ENCODE data around the gene PRG3. TPM values are rescaled to one million over a fixed set of nuclear protein-coding genes. Genes with fewer than 3 reads are reported as not detected.

PRG3 gene
- total and polyA plus RNA-seq, 2 experiments from 2014 or later: not detected

DNA sequence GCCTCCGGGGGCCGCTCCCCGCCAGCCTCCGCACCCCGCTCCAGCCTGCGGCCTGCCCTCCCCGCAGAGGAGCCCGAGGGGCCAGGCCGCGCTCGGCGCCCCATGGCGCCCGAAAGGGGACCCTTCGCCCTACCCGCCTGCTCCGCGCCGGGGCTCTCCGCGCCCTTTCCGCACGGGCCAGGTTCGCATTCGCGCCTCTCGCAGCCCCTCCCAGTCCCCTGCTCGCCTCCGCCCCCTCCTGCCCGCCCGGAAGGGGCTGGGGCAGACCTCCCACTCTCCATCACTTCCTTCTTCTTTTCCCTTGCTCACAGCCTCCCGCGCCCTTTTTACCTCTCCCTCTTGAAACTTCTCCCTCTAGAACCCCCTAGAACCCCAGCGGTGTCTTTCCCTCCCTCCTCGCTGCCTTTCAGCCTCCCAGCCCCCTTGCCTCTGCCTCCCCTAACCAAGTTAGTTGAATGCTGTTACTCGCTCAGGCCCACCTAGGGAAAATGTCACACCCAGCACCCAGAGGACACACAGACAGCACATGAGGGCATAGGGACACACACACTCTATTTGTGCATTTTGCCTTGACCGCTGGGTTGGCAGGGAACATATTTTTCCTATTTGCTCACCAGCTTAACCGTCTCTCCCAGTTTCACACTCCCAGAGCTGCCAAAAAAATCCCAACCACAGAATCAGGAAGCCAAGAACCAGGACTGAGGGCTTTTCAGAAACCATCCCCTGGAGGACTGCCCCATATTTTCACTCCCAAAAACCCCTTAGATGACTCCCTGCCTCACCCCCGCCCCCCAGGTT, 46.2 kb upstream of the PRG3 start, which contains the start of gene SLC43A3:
Gene SLC43A3, minus strand, starts transcription at position 193 of the 798 bp plus-strand sequence. CDS start 949 bp downstream, outside the sequence.
- Histone ChIP-seq H3K4me3 (peak within 1 kb of the TSS; percentile 55), H3K27me3 (no peaks in the 10 kb centered on the region), H3K9me3 (ENCODE audit: low read depth) (no peaks in the 10 kb centered on the region), H2AFZ (peak within 1 kb of the TSS; percentile 84), H3K79me2 (no peaks in the 10 kb centered on the region), H3K4me2 (peak within 1 kb of the TSS; percentile 85), H3K9me2 (replicated peaks; ENCODE audit: insufficient read depth) (no peaks in the 10 kb centered on the region), H3K4me1 (ENCODE audit: insufficient read depth) (peaks cover 16% of the 10 kb centered on the region), H3K27ac (peak within 1 kb of the TSS; percentile 86), H3K36me3 (replicated peaks; ENCODE audit: insufficient read depth, low read depth) (no peaks in the 10 kb centered on the region), H4K20me1 (ENCODE audit: insufficient read depth, poor library complexity, severe bottlenecking) (no peaks in the 10 kb centered on the region)
- 15% methylated on average over 29 of the region's 39 CpGs for WGBS (ENCODE audit: low lambda C conversion rate, missing lambda C conversion rate)
- peak; percentile 61 for DNase-seq (ENCODE audit: low spot score)
- TF ChIP-seq EZH2 (IDR thresholded peaks at IDR 0.05; ENCODE audit: borderline replicate concordance) (no peak), EZH2phosphoT487 (IDR thresholded peaks at IDR 0.05; ENCODE audit: low read depth, severe bottlenecking, unreplicated experiment) (no peak)
- TF ChIP-seq, protein P1, sequence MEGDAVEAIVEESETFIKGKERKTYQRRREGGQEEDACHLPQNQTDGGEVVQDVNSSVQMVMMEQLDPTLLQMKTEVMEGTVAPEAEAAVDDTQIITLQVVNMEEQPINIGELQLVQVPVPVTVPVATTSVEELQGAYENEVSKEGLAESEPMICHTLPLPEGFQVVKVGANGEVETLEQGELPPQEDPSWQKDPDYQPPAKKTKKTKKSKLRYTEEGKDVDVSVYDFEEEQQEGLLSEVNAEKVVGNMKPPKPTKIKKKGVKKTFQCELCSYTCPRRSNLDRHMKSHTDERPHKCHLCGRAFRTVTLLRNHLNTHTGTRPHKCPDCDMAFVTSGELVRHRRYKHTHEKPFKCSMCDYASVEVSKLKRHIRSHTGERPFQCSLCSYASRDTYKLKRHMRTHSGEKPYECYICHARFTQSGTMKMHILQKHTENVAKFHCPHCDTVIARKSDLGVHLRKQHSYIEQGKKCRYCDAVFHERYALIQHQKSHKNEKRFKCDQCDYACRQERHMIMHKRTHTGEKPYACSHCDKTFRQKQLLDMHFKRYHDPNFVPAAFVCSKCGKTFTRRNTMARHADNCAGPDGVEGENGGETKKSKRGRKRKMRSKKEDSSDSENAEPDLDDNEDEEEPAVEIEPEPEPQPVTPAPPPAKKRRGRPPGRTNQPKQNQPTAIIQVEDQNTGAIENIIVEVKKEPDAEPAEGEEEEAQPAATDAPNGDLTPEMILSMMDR (IDR thresholded peaks at IDR 0.05; ENCODE audit: poor library complexity): no peak

DNA sequence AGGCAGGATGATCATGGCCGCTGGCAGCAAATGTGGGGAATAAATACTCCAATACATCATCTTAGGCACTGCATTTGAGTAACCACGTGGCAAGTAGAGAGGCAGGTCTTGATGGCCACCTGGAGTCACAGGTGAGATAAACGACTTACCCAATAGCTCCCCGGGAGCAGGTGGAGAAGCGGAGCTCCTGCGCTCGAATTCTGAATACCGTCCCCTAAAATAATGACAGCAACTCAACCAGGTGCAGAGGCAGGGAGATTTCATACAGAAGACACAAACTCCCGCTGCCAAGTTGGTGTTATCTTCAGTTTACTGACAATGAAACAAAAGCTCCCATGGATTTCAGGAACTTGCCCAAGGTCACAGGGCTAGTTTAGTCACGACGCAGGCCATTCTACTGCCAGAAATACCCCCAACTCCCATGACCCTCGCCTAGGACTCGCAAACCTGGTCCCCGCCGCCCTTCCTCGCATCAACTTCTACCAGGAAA, 45.5 kb upstream of the PRG3 start:
- peak overlapping the region; percentile 85 for H3K4me2 ChIP-seq
- no peaks in the 10 kb centered on the region for H3K9me2 ChIP-seq (replicated peaks; ENCODE audit: insufficient read depth)
- H2AFZ ChIP-seq: peak overlapping the region; percentile 84
- WGBS (ENCODE audit: low lambda C conversion rate, missing lambda C conversion rate): 25% methylated on average over 16 of the region's 16 CpGs
- H3K4me3 ChIP-seq: peak overlapping the region; percentile 55
- TF ChIP-seq, protein P1 (IDR thresholded peaks at IDR 0.05; ENCODE audit: poor library complexity): no peak
- no peak for TF ChIP-seq EZH2 (IDR thresholded peaks at IDR 0.05; ENCODE audit: borderline replicate concordance)
- no peak for TF ChIP-seq EZH2phosphoT487 (IDR thresholded peaks at IDR 0.05; ENCODE audit: low read depth, severe bottlenecking, unreplicated experiment)
- no peaks in the 10 kb centered on the region for H4K20me1 ChIP-seq (ENCODE audit: insufficient read depth, poor library complexity, severe bottlenecking)
- H3K27ac ChIP-seq: peak overlapping the region; percentile 86
- no peaks in the 10 kb centered on the region for H3K9me3 ChIP-seq (ENCODE audit: low read depth)
- H3K27me3 ChIP-seq: no peaks in the 10 kb centered on the region
- peaks cover 16% of the 10 kb centered on the region for H3K4me1 ChIP-seq (ENCODE audit: insufficient read depth)
- DNase-seq (ENCODE audit: low spot score): no peak
- no peaks in the 10 kb centered on the region for H3K79me2 ChIP-seq
- H3K36me3 ChIP-seq (replicated peaks; ENCODE audit: insufficient read depth, low read depth): no peaks in the 10 kb centered on the region

DNA sequence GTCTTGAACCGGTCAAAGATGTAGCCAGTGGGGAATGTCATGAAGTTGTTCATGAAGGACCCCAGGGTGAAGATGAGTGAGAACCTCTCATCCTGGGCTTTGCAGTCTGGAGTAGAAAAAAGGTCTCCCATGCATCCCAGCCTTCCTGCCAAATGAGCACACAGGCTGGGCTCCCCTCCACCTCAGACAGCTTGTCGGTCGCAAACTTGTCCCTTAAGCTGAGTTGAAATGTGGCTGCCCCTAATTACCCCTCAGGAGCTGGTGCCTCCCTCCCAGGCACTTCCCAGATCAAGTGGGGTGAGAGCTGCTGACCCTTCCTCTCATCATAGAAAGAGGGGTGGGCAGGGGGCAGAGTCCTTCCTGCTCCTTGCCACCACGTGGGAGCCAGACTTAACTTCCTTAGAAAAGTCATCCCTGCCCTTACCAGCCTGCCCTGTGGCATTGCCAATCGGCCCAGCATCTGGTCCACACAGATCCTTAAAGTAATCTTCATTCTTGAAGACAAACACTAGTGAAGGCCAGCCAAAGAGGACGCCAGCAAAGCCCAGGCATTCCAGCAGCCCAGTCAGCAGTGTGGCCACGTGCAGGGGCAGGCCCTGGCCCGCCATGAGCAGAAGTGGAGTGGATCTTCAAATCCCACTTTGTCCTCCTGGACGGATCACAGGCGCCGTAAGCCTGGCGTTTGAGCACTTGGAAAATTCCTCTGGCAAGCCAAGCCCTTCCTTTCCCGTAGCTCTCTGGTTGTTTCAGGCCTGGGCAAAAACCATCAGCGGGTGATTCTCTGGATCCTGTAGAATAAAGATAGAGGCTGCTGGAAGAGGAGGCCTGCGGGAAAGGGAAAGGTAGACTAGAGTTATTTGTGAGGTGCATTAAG, 44.9 kb upstream of the PRG3 start:
- no peaks in the 10 kb centered on the region for H3K27me3 ChIP-seq
- peak; percentile 32 for DNase-seq (ENCODE audit: low spot score)
- no peaks in the 10 kb centered on the region for H3K79me2 ChIP-seq
- H3K4me2 ChIP-seq: peak overlapping the region; percentile 85
- peak overlapping the region; percentile 86 for H3K27ac ChIP-seq
- H3K36me3 ChIP-seq (replicated peaks; ENCODE audit: insufficient read depth, low read depth): no peaks in the 10 kb centered on the region
- no peaks in the 10 kb centered on the region for H3K9me2 ChIP-seq (replicated peaks; ENCODE audit: insufficient read depth)
- no peak for TF ChIP-seq EZH2phosphoT487 (IDR thresholded peaks at IDR 0.05; ENCODE audit: low read depth, severe bottlenecking, unreplicated experiment)
- TF ChIP-seq, protein P1 (IDR thresholded peaks at IDR 0.05; ENCODE audit: poor library complexity): no peak
- no peak for TF ChIP-seq EZH2 (IDR thresholded peaks at IDR 0.05; ENCODE audit: borderline replicate concordance)
- H2AFZ ChIP-seq: peak overlapping the region; percentile 84
- 79% methylated on average over 15 of the region's 15 CpGs for WGBS (ENCODE audit: low lambda C conversion rate, missing lambda C conversion rate)
- peaks cover 16% of the 10 kb centered on the region for H3K4me1 ChIP-seq (ENCODE audit: insufficient read depth)
- no peak overlapping the region for H3K4me3 ChIP-seq
- no peaks in the 10 kb centered on the region for H3K9me3 ChIP-seq (ENCODE audit: low read depth)
- no peaks in the 10 kb centered on the region for H4K20me1 ChIP-seq (ENCODE audit: insufficient read depth, poor library complexity, severe bottlenecking)

All from hepatocyte (in vitro differentiated cells).